Gastrocnemius medialis (tissue), 4 donors: ENCODE measurements around the gene HYAL3. TPM values are rescaled to one million over a fixed set of nuclear protein-coding genes. Genes with fewer than 3 reads are reported as not detected.

Experiments used
- ATAC-seq, 2 donors: fragments of 150-250 bp; one replicate each; pipeline ENCODE4 v1.9.1; 2016
- DNase-seq, 2 donors: peaks; one replicate each; pipeline ENCODE4 v3.0.0-alpha.2; 2019
- H3K27ac ChIP-seq, 4 donors: fragments of 200-600 bp; sonication (generic); 1 replicate in 1 of 4; 2 replicates in 3 of 4; pipeline ENCODE4 v1.5.1; 2016 to 2018; ENCODE audit warnings: mild to moderate bottlenecking in 2 of 4, moderate library complexity in 1 of 4
- H3K27me3 ChIP-seq, 3 donors: fragments of 200-600 bp; sonication (generic) in 2 of 3; 1 replicate in 1 of 3; 2 replicates in 2 of 3; pipeline versions ENCODE4 v1.5.1 to v1.6.0; 2016 to 2019; ENCODE audit warnings: mild to moderate bottlenecking in 1 of 3, moderate library complexity in 1 of 3
- H3K36me3 ChIP-seq, 2 donors: fragments of 200-600 bp; sonication (generic) in 1 of 2; one replicate each; pipeline ENCODE4 v1.5.1; 2017 to 2018
- H3K4me1 ChIP-seq, 2 donors: fragments of 200-600 bp; sonication (generic) in 1 of 2; one replicate each; pipeline ENCODE4 v1.5.1; 2016 to 2017; ENCODE audit warnings: mild to moderate bottlenecking in 2 of 2
- H3K4me3 ChIP-seq, 4 donors: fragments of 200-600 bp; sonication (generic) in 3 of 4; 1 replicate in 1 of 4; 2 replicates in 3 of 4; pipeline ENCODE4 v1.5.1; 2016 to 2019; ENCODE audit warnings: mild to moderate bottlenecking in 2 of 4
- H3K9me3 ChIP-seq, 3 donors: fragments of 200-600 bp; sonication (generic) in 2 of 3; 1 replicate in 1 of 3; 2 replicates in 2 of 3; pipeline ENCODE4 v1.5.1; 2016 to 2019
- POLR2A ChIP-seq, 2 donors: fragments of 450-650 bp; IDR thresholded peaks; one replicate each; pipeline ENCODE4 v1.6.1; 2017; ENCODE audit warnings: antibody characterized with exemption in 2 of 2, mild to moderate bottlenecking in 2 of 2, moderate library complexity in 2 of 2
- in situ Hi-C, 4 donors: fragments of 200-750 bp; cut with MboI; loops; one replicate each; pipeline versions ENCODE4 v1.15.0 to v1.8.0; 2017; ENCODE audit warnings: low sequenced_read_pairs in 4 of 4
- intact Hi-C: fragments of 100-400 bp; cut with DNase I; formaldehyde crosslinking; loops from one replicate; pipeline ENCODE4 v1.15.1; 2023; ENCODE audit warnings: low total_unique reads
- total RNA-seq, 4 donors: library from RNA; depleted of rRNA; stranded (reverse); fragments of >200 nt; gene quantifications; one replicate each; pipeline versions ENCODE4 v1.1.0 to v1.2.3, GENCODE V29; 2016
- TF ChIP-seq, protein P1 (sequence below), 5 experiments: fragments of 450-650 bp in 3 of 5; fragments of 200-600 bp in 2 of 5; sonication (generic) in 2 of 5; IDR thresholded peaks in 4 of 5; conservative IDR thresholded peaks in 1 of 5; 1 replicate in 4 of 5; 2 replicates in 1 of 5; pipeline ENCODE4 v1.5.1; 2016 to 2019; ENCODE audit warnings: antibody characterized with exemption in 5 of 5, mild to moderate bottlenecking in 3 of 5, moderate library complexity in 3 of 5

Gene HYAL3
- total RNA-seq, 4 donors from 2014 or later: 1.1 to 2.3 (median 1.2) TPM; not detected in 1

DNA sequence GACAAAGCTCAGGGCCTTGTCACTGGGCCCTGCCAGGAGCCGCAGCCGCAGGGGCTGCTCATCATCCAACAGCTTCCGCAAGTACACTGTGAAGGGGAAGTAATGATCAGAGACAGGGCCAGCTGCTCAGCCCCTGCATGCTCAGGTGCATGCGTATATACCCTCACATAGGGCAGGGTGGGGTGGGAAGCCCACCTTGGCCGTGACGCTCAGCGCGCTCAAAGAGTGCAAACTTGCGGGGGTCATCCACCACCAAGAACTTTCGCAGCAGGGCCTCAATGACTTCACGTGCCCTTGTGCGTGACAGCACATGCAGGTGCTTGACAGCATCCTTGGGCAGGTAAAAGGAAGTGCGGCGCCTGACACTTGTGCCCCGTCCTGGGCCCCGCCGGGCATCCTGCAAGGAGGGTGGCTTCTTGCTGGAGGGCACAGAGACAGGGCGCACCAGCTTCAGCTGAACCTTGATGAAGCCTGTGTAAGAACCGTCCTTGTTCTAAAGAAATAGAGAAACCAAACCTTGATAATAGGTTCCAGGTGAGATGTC is 32.2 kb upstream of the HYAL3 start:
- H3K4me1 ChIP-seq: peaks cover 49 to 53% of the 10 kb centered on the region in 2 donors
- in situ Hi-C loops (no loop called here), intact Hi-C loops (no loop called here)
- TF ChIP-seq, protein P1, sequence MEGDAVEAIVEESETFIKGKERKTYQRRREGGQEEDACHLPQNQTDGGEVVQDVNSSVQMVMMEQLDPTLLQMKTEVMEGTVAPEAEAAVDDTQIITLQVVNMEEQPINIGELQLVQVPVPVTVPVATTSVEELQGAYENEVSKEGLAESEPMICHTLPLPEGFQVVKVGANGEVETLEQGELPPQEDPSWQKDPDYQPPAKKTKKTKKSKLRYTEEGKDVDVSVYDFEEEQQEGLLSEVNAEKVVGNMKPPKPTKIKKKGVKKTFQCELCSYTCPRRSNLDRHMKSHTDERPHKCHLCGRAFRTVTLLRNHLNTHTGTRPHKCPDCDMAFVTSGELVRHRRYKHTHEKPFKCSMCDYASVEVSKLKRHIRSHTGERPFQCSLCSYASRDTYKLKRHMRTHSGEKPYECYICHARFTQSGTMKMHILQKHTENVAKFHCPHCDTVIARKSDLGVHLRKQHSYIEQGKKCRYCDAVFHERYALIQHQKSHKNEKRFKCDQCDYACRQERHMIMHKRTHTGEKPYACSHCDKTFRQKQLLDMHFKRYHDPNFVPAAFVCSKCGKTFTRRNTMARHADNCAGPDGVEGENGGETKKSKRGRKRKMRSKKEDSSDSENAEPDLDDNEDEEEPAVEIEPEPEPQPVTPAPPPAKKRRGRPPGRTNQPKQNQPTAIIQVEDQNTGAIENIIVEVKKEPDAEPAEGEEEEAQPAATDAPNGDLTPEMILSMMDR (IDR thresholded peaks at IDR 0.05 in 4 of 5, conservative IDR thresholded peaks at IDR 0.05 in 1 of 5): no peak
- TF ChIP-seq POLR2A (IDR thresholded peaks at IDR 0.05): no peak
- no peaks in the 10 kb centered on the region for H3K27me3 ChIP-seq
- peaks cover 0 to 36% of the 10 kb centered on the region in 2 donors for H3K36me3 ChIP-seq
- H3K4me3 ChIP-seq: no peak overlapping the region
- no peaks in the 10 kb centered on the region for H3K9me3 ChIP-seq
- DNase-seq (no peak), ATAC-seq (no peak)
- peak overlapping the region; percentile 89 to 98 (median 97) for H3K27ac ChIP-seq

DNA sequence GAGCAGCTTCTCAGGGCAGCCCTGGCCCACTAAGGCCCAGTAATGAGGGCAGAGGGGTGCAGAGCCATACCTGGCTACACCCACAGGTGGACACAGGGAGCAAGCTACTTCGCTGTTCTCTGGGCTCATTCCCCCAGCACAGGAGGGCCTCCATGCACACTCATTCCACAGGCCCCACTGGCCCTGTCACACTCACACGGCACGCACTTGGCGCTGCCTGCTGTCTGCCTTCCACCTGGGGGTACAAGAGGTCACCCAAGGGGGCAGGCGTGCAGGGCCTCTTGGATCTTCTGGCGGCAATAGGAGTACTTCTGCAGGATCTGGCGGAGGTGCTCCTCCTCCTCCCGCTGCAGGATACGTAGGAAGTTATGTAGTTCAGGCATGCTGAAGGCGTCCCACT is 31.1 kb upstream of the HYAL3 start:
- ATAC-seq (no peak), DNase-seq (no peak)
- Histone ChIP-seq H3K36me3 (peaks cover 0 to 47% of the 10 kb centered on the region in 2 donors), H3K27ac (peak overlapping the region in 2 of 4 donors; percentile 93 to 97), H3K4me3 (no peak overlapping the region), H3K4me1 (peaks cover 38 to 42% of the 10 kb centered on the region in 2 donors), H3K27me3 (no peaks in the 10 kb centered on the region), H3K9me3 (no peaks in the 10 kb centered on the region)
- TF ChIP-seq POLR2A (IDR thresholded peaks at IDR 0.05): no peak
- TF ChIP-seq, protein P1 (IDR thresholded peaks at IDR 0.05 in 4 of 5, conservative IDR thresholded peaks at IDR 0.05 in 1 of 5): no peak
- in situ Hi-C loops: no loop called here
- intact Hi-C loops: no loop called here

DNA sequence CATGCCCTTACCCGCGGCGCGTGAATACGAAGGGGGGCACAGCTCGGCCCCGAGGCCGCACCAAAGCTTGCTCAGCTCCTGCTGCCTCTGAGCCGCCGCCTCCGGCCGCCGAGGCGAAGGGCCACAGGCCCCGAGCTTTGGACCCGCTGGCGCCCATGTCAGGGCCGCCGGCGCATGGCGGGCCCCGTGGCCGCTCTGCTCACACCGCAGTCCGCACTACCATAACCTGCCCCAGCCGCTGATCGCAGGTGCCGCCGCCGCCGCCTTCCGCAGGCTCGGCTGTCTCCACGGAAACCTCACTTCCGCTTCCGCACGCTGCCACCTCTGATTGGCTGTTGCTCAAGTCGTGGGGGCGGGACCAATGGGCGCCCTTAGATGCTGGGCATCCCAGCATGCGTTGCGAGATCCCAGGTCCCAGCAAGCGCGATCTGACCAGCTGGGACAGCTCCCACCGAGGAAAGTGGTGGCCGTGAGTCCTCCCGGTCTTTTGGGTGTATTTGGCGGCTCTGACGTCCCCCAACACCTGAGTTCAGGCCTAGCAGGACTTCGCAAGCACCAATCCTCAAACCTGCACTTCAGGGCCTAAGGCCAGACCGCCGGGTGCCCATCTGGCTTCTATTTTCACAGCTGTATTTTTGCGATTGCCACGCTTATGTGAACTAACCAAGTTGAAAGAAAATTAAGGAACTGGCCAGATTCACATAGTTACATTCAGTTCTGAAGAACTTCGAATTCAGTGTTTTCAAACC is 28.9 kb upstream of the HYAL3 start, which contains the start of gene TUSC2:
TUSC2 (minus strand) TSS at position 281 of the 749 bp plus-strand sequence; CDS start at position 157, 124 bp downstream.
- no peaks in the 10 kb centered on the region for H3K27me3 ChIP-seq
- peak; percentile 92 to 94 for ATAC-seq
- peaks cover 0 to 48% of the 10 kb centered on the region in 2 donors for H3K36me3 ChIP-seq
- H3K27ac ChIP-seq: peak within 1 kb of the TSS; percentile 91 to 97 (median 92)
- H3K9me3 ChIP-seq: no peaks in the 10 kb centered on the region
- H3K4me3 ChIP-seq: peak within 1 kb of the TSS; percentile 85 to 98 (median 91)
- in situ Hi-C loops: no loop called here
- H3K4me1 ChIP-seq: peaks cover 28 to 31% of the 10 kb centered on the region in 2 donors
- intact Hi-C loops: no loop called here
- DNase-seq: peak; percentile 97 to 98
- TF ChIP-seq, protein P1 (IDR thresholded peaks at IDR 0.05 in 4 of 5, conservative IDR thresholded peaks at IDR 0.05 in 1 of 5): no peak
- peak; percentile 81 to 86 for TF ChIP-seq POLR2A (IDR thresholded peaks at IDR 0.05)

DNA sequence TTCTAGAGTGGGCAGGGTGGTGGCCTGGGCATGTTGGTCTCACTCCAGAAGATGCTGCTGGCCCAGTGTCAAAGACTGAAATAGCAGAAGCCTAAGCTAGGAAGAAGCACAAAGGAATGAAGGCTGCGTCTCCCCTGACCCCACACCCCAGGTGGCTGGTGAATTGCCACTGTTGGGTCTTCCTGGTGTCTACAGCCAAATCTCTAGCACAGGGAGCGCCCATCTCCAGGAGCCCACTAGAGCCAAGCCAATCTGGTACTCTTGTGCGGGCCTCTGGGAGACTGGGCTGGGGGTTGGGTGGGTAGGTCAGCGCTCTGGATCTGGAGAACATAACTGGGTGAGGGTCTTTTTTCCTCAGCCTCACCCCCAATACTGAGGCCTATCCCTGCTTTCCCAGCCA is 27.9 kb upstream of the HYAL3 start:
- Histone ChIP-seq H3K36me3 (peaks cover 0 to 46% of the 10 kb centered on the region in 2 donors), H3K9me3 (no peaks in the 10 kb centered on the region), H3K4me3 (peak overlapping the region; percentile 85 to 98 (median 91)), H3K27ac (peak overlapping the region; percentile 91 to 97 (median 92)), H3K27me3 (no peaks in the 10 kb centered on the region), H3K4me1 (peaks cover 29 to 31% of the 10 kb centered on the region in 2 donors)
- ATAC-seq: no peak
- in situ Hi-C loops (no loop called here), intact Hi-C loops (no loop called here)
- no peak for DNase-seq
- TF ChIP-seq, protein P1 (IDR thresholded peaks at IDR 0.05 in 4 of 5, conservative IDR thresholded peaks at IDR 0.05 in 1 of 5): no peak
- no peak for TF ChIP-seq POLR2A (IDR thresholded peaks at IDR 0.05)
